CD4-positive, alpha-beta T cell (primary cell): Measurements from ENCODE around the gene BLM. TPM values are rescaled to one million over a fixed set of nuclear protein-coding genes. Genes with fewer than 3 reads are reported as not detected.
A peak's percentile ranks its signal among the peaks of the same experiment; 100 is the strongest.
"Not testable (repeated sequence)": the region's sequence is repeated elsewhere in the genome, so short reads cannot be mapped to it uniquely, and the experiment has no call there.

ENCODE experiments used
- ATAC-seq: fragments of 200-7000 bp; cut with Tn5 transposase; one replicate; pipeline ENCODE4 v1.10.0; 2022; ENCODE audit warnings: mild to moderate bottlenecking; ENCODE audit not compliant: poor library complexity
- CTCF ChIA-PET: fragments of 350-600 bp; sonication (Branson Sonifier 250); formaldehyde crosslinking; loops from one replicate; lab custom pipeline; 2021; ENCODE audit warnings: antibody characterized with exemption, inconsistent platforms; lab: Charles Lee
- POLR2A ChIA-PET: fragments of 350-600 bp; sonication (Branson Sonifier 250); formaldehyde crosslinking; loops from one replicate; lab custom pipeline; 2021; ENCODE audit warnings: antibody characterized with exemption, inconsistent platforms; lab: Charles Lee
- DNase-seq, 14 experiments: peaks; one replicate each; pipeline ENCODE4 v3.0.0-alpha.2; 2013 to 2020; ENCODE audit warnings: mixed read lengths in 2 of 14
- H3K27ac ChIP-seq, 2 donors: one replicate each; pipeline versions ENCODE4 v1.5.1 to v1.7.0; 2013; ENCODE audit warnings: low read length in 2 of 2, low read depth in 1 of 2, mild to moderate bottlenecking in 1 of 2
- H3K27me3 ChIP-seq, 2 experiments: 1 replicate in 1 of 2; 2 replicates in 1 of 2; pipeline versions ENCODE4 v1.6.1 to v1.7.0; 2013; ENCODE audit warnings: low read length in 2 of 2, control low read depth in 1 of 2, mild to moderate bottlenecking in 1 of 2, moderate library complexity in 1 of 2; ENCODE audit not compliant: insufficient read depth in 2 of 2, control insufficient read depth in 1 of 2
- H3K36me3 ChIP-seq: one replicate; pipeline ENCODE4 v1.6.1; 2013; ENCODE audit warnings: low read length, control low read depth; ENCODE audit not compliant: insufficient read depth
- H3K4me1 ChIP-seq: one replicate; pipeline ENCODE4 v1.6.1; 2013; ENCODE audit warnings: low read length, control low read depth; ENCODE audit not compliant: insufficient read depth
- H3K4me3 ChIP-seq: one replicate; pipeline ENCODE4 v1.5.1; 2013; ENCODE audit warnings: mild to moderate bottlenecking, low read length, moderate library complexity
- H3K9me3 ChIP-seq, 2 experiments: 1 replicate in 1 of 2; 2 replicates in 1 of 2; pipeline versions ENCODE4 v1.6.1 to v1.7.0; 2013; ENCODE audit warnings: low read length in 2 of 2, mild to moderate bottlenecking in 2 of 2, control low read depth in 1 of 2, moderate library complexity in 1 of 2; ENCODE audit not compliant: control insufficient read depth in 1 of 2, insufficient read depth in 1 of 2
- H3K27ac Mint-ChIP-seq: one replicate; pipeline ENCODE4 v1.8.0; 2020; ENCODE audit warnings: mixed read lengths
- H3K27me3 Mint-ChIP-seq: one replicate; pipeline ENCODE4 v1.8.0; 2021; ENCODE audit warnings: mixed read lengths
- H3K36me3 Mint-ChIP-seq: one replicate; pipeline ENCODE4 v1.8.0; 2021; ENCODE audit warnings: low read depth, mixed read lengths
- H3K4me1 Mint-ChIP-seq: one replicate; pipeline ENCODE4 v1.8.0; 2021; ENCODE audit warnings: low read depth, mixed read lengths
- H3K4me3 Mint-ChIP-seq: one replicate; pipeline ENCODE4 v1.8.0; 2020; ENCODE audit warnings: mild to moderate bottlenecking, mixed read lengths
- H3K9me3 Mint-ChIP-seq: one replicate; pipeline ENCODE4 v1.8.0; 2020; ENCODE audit warnings: mixed read lengths
- intact Hi-C, 2 experiments: fragments of 100-400 bp; cut with DNase I in 1 of 2; cut with micrococcal nuclease in 1 of 2; formaldehyde crosslinking; loops; one replicate each; pipeline versions ENCODE4 v1.15.1 to v1.9.0; 2023 to 2025; cut with DNase I, micrococcal nuclease
- total RNA-seq, 174 experiments: library from RNA in 2 of 174; stranded (reverse) in 2 of 174; gene quantifications; one replicate each; pipeline ENCODE4 v1.2.3 and lab custom pipeline; 2021 to 2026
- TF ChIP-seq, protein P1 (sequence below): fragments of 200-600 bp; IDR thresholded peaks from one replicate; pipeline ENCODE4 v1.8.0; 2022; ENCODE audit warnings: antibody characterized with exemption, mild to moderate bottlenecking

Gene BLM
- total RNA-seq, 2 experiments from 2014 or later: 1.6 to 1.8 TPM

DNA sequence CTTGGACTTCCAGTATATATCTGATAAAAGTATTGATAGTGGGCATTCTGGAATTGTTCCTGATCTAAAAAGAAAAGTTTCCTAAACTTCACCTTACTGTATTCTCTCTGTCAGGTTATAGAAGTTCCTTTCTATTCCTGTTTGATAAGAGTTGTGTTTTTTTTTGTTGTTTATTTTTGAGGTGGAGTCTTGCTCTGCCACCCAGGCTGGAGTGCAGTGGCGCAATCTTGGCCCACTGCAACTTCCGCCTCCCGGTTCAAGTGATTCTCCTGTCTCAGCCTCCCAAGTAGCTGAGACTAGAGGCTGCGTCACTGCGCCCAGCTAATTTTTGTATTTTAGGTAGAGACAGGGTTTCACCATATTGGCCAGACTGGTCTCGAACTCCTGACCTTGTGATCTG is 13.1 kb downstream of the BLM start:
- Mint-ChIP-seq H3K4me3 (no peak overlapping the region), H3K9me3 (no peaks in the 10 kb centered on the region), H3K36me3 (peaks cover 11% of the 10 kb centered on the region), H3K27me3 (no peaks in the 10 kb centered on the region), H3K27ac (no peak overlapping the region), H3K4me1 (peaks cover 6% of the 10 kb centered on the region)
- H3K27ac ChIP-seq: no peak overlapping the region
- intact Hi-C loops: no loop called here
- ATAC-seq (no peak), DNase-seq (no peak)
- no peaks in the 10 kb centered on the region for H3K9me3 ChIP-seq
- H3K4me3 ChIP-seq: no peak overlapping the region
- no peaks in the 10 kb centered on the region for H3K27me3 ChIP-seq
- H3K36me3 ChIP-seq: no peaks in the 10 kb centered on the region
- CTCF ChIA-PET: no interaction called here
- H3K4me1 ChIP-seq: no peaks in the 10 kb centered on the region
- POLR2A ChIA-PET: interaction anchor here (0.7 kb wide), 1 partner anchor 99 kb away, joined by 3 read pairs; no protein-coding TSS in a partner anchor
- TF ChIP-seq, protein P1, sequence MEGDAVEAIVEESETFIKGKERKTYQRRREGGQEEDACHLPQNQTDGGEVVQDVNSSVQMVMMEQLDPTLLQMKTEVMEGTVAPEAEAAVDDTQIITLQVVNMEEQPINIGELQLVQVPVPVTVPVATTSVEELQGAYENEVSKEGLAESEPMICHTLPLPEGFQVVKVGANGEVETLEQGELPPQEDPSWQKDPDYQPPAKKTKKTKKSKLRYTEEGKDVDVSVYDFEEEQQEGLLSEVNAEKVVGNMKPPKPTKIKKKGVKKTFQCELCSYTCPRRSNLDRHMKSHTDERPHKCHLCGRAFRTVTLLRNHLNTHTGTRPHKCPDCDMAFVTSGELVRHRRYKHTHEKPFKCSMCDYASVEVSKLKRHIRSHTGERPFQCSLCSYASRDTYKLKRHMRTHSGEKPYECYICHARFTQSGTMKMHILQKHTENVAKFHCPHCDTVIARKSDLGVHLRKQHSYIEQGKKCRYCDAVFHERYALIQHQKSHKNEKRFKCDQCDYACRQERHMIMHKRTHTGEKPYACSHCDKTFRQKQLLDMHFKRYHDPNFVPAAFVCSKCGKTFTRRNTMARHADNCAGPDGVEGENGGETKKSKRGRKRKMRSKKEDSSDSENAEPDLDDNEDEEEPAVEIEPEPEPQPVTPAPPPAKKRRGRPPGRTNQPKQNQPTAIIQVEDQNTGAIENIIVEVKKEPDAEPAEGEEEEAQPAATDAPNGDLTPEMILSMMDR: no peak

DNA sequence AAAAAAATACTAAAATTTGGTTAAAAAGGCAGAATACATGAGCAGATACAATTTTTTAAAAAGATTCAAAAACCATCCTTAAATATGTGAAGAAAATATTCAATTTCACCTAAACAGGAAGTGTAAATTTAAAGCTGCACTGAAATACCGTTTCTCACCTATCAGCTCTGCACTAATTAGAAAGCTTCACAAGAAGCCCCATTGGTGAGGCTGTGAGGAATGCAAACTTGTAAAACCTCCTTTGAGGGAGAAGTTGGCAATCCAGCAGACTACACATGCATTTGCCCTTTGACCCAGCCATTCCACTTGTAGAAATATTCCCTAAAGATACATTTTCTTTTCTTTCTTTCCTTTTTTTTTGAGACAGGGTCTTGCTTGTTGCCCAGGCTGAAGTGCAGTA is 18.8 kb downstream of the BLM start:
- Histone ChIP-seq H3K4me3 (no peak overlapping the region), H3K4me1 (peaks cover 3% of the 10 kb centered on the region), H3K9me3 (no peaks in the 10 kb centered on the region), H3K36me3 (no peaks in the 10 kb centered on the region), H3K27ac (no peak overlapping the region), H3K27me3 (no peaks in the 10 kb centered on the region)
- intact Hi-C loops: no loop called here
- ChIA-PET CTCF (interaction anchor here (0.6 kb wide), 1 partner anchor 1127 kb away, joined by 4 read pairs; no protein-coding TSS in a partner anchor), POLR2A (interaction anchor here (1.0 kb wide), 1 partner anchor 19 kb away, joined by 4 read pairs; the partner anchor contains the start of gene BLM)
- no peak for ATAC-seq
- Mint-ChIP-seq H3K4me1 (peaks cover 21% of the 10 kb centered on the region), H3K36me3 (peaks cover 4% of the 10 kb centered on the region), H3K4me3 (no peak overlapping the region), H3K27ac (no peak overlapping the region), H3K27me3 (no peaks in the 10 kb centered on the region), H3K9me3 (no peaks in the 10 kb centered on the region)
- no peak for DNase-seq
- TF ChIP-seq, protein P1: no peak

DNA sequence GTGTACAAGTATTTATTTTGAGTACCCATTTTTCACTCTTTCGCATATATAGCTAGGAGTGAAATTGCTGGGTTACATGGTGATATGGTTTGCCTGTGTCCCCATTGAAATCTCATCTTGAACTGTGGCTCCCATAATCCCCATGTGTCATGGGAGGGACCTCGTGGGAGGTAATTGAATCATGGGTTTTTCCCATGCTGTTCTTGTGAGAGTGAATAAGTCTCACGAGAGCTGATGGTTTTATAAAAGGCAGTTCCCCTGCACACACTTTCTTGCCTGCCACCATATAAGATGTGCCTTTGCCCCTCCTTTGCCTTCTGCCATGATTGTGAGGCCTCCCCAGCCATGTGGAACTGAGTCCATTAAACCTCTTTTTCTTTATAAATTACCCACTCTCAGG is 23.4 kb downstream of the BLM start:
- H3K4me1 ChIP-seq, POLR2A ChIA-PET, H3K9me3 ChIP-seq, H3K27me3 Mint-ChIP-seq, H3K27ac Mint-ChIP-seq, ATAC-seq, H3K4me3 ChIP-seq, H3K36me3 Mint-ChIP-seq, H3K27ac ChIP-seq, CTCF ChIA-PET, H3K27me3 ChIP-seq, H3K9me3 Mint-ChIP-seq, intact Hi-C loops, H3K4me3 Mint-ChIP-seq, H3K36me3 ChIP-seq: not testable (repeated sequence)
- H3K4me1 Mint-ChIP-seq: peaks cover 23% of the 10 kb centered on the region
- DNase-seq: peak in 2 of 14 experiments; percentile 15 to 38

DNA sequence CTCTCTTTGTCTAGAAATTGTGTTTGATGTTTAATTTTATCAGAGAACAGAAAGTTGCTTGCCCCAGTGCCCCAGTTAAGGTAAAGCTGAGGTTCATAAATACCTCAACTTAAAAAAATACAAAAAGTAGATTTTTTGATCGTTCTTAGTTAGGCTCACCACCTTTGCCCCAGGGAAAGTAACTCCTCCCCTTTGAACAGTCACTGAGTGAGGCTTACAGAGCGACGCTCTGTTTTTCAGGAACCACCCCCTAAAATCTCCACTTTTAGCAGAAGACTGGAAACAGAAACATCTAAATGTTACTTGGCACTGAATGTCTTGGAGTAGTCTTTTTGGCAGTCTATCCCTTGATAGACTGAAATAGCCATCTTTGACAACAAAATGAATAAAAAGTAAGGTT is 24.9 kb downstream of the BLM start:
- TF ChIP-seq, protein P1: no peak
- no peaks in the 10 kb centered on the region for H3K9me3 Mint-ChIP-seq
- H3K4me1 Mint-ChIP-seq: peaks cover 11% of the 10 kb centered on the region
- H3K36me3 ChIP-seq: no peaks in the 10 kb centered on the region
- ATAC-seq (peak; percentile 49), DNase-seq (peak in 3 of 14 experiments; percentile 13 to 37 (median 24))
- H3K27ac ChIP-seq: no peak overlapping the region
- H3K9me3 ChIP-seq: no peaks in the 10 kb centered on the region
- no peaks in the 10 kb centered on the region for H3K27me3 ChIP-seq
- H3K4me3 ChIP-seq: no peak overlapping the region
- intact Hi-C loops: no loop called here
- H3K4me3 Mint-ChIP-seq: no peak overlapping the region
- no peaks in the 10 kb centered on the region for H3K4me1 ChIP-seq
- H3K36me3 Mint-ChIP-seq: no peaks in the 10 kb centered on the region
- H3K27me3 Mint-ChIP-seq: no peaks in the 10 kb centered on the region
- ChIA-PET POLR2A (interaction anchor here (0.6 kb wide), 1 partner anchor 27 kb away, joined by 3 read pairs; no protein-coding TSS in a partner anchor), CTCF (interaction anchor here (0.7 kb wide), 1 partner anchor 211 kb away, joined by 3 read pairs; no protein-coding TSS in a partner anchor)
- H3K27ac Mint-ChIP-seq: no peak overlapping the region
